K562 (cell line): ENCODE measurements around the gene ATRN. TPM values are rescaled to one million over a fixed set of nuclear protein-coding genes. Genes with fewer than 3 reads are reported as not detected.
A peak's percentile ranks its signal among the peaks of the same experiment; 100 is the strongest.

ENCODE experiments used
- ATAC-seq: fragments of 200-7000 bp; cut with Tn5 transposase; 3 replicates; pipeline ENCODE4 v1.9.1; 2020; ENCODE audit warnings: moderate library complexity
- BruUV-seq: library from RNA; stranded (reverse); fragments of 400-500 nt; replicated peaks from 2 replicates; lab custom pipeline; 2021; lab: Mats Ljungman, UMichigan
- CTCF ChIA-PET: fragments of 300-600 bp; formaldehyde crosslinking; extraction: SDS; loops from one replicate; lab custom pipeline; 2021; ENCODE audit warnings: low intra/inter-chr PET ratio; lab: Yijun Ruan, JAX
- POLR2A ChIA-PET: fragments of 300-600, 350-650 bp; sonication (Branson Sonifier 250); formaldehyde crosslinking; extraction: SDS; loops from one replicate; lab custom pipeline; 2021; ENCODE audit warnings: antibody characterized with exemption, inconsistent platforms; lab: Yijun Ruan, JAX
- DNase-seq, 4 experiments: peaks; one replicate each; pipeline versions ENCODE4 v3.0.0 to v3.0.0-alpha.2; 2011 to 2018; ENCODE audit warnings: low spot score in 3 of 4, mixed read lengths in 3 of 4; ENCODE audit errors: extremely low read depth in 1 of 4
- FAIRE-seq: peaks from 2 replicates; lab custom pipeline; 2011; peaks lifted over from hg19 to GRCh38; lab: Jason Lieb, UNC
- H2AFZ ChIP-seq: 2 replicates; pipeline ENCODE4 v1.6.0; 2011; ENCODE audit warnings: low read depth, low read length, control low read depth, inconsistent platforms
- H3K27ac ChIP-seq: fragments of 200-600 bp; 3 replicates; pipeline ENCODE4 v1.8.0; 2011; ENCODE audit warnings: low read depth, mild to moderate bottlenecking, control low read depth, inconsistent platforms, low read length, moderate library complexity, mixed read lengths; ENCODE audit errors: extremely low read depth
- H3K27me3 ChIP-seq, 2 experiments: fragments of 300-600 bp in 1 of 2; 2 replicates in 1 of 2; 3 replicates in 1 of 2; pipeline versions ENCODE4 v1.6.0 to v1.8.0; 2011; ENCODE audit warnings: inconsistent platforms in 2 of 2, low read length in 2 of 2, mild to moderate bottlenecking in 1 of 2, mixed read lengths in 1 of 2, moderate library complexity in 1 of 2; ENCODE audit not compliant: control insufficient read depth in 2 of 2, insufficient read depth in 2 of 2
- H3K36me3 ChIP-seq: fragments of 300-600 bp; 3 replicates; pipeline ENCODE4 v1.8.0; 2011; ENCODE audit warnings: mild to moderate bottlenecking, low read length, inconsistent platforms; ENCODE audit not compliant: control insufficient read depth, insufficient read depth
- H3K4me1 ChIP-seq, 2 experiments: fragments of 200-600 bp in 1 of 2; replicated peaks in 1 of 2; 2 replicates in 1 of 2; 3 replicates in 1 of 2; pipeline versions ENCODE4 v1.5.1 to v1.8.0; 2011; ENCODE audit warnings: inconsistent platforms in 2 of 2, low read length in 2 of 2, mild to moderate bottlenecking in 1 of 2, mixed read lengths in 1 of 2, moderate library complexity in 1 of 2; ENCODE audit not compliant: control insufficient read depth in 2 of 2, insufficient read depth in 2 of 2
- H3K4me2 ChIP-seq: 2 replicates; pipeline ENCODE4 v1.6.1; 2011; ENCODE audit warnings: low read length, control low read depth, inconsistent platforms, mixed read lengths; ENCODE audit not compliant: insufficient read depth
- H3K4me3 ChIP-seq: fragments of 200-600 bp; sonication (generic), shearing (Covaris generic); 2 replicates; pipeline ENCODE4 v1.5.1; 2016; ENCODE audit warnings: control low read depth, inconsistent platforms
- H3K79me2 ChIP-seq: fragments of 200-600 bp; 3 replicates; pipeline ENCODE4 v1.8.0; 2011; ENCODE audit warnings: low read length, inconsistent platforms; ENCODE audit not compliant: control insufficient read depth, insufficient read depth
- H3K9ac ChIP-seq, 2 experiments: 2 replicates each; pipeline versions ENCODE4 v1.6.0 to v1.6.1; 2011; ENCODE audit warnings: low read depth in 2 of 2, low read length in 2 of 2, control low read depth in 1 of 2, inconsistent platforms in 1 of 2, mild to moderate bottlenecking in 1 of 2, mixed read lengths in 1 of 2; ENCODE audit not compliant: insufficient read depth in 1 of 2
- H3K9me1 ChIP-seq: one replicate; pipeline ENCODE4 v1.6.0; 2011; ENCODE audit warnings: inconsistent platforms, mild to moderate bottlenecking, low read length, moderate library complexity; ENCODE audit not compliant: control insufficient read depth, insufficient read depth
- H3K9me3 ChIP-seq: replicated peaks from 2 replicates; pipeline ENCODE4 v1.5.1; 2011; ENCODE audit warnings: low read depth, low read length, inconsistent platforms; ENCODE audit not compliant: control insufficient read depth, insufficient read depth
- H4K20me1 ChIP-seq: replicated peaks from 2 replicates; pipeline ENCODE4 v1.6.1; 2011; ENCODE audit warnings: low read length, inconsistent platforms, mixed read lengths; ENCODE audit not compliant: control insufficient read depth, insufficient read depth
- BRCA1 ChIP-seq, 2 experiments: fragments of 450-650 bp in 1 of 2; sonication (generic) in 1 of 2; formaldehyde crosslinking in 1 of 2; IDR thresholded peaks; 2 replicates each; pipeline versions ENCODE4 v1.5.0 to v1.6.1; 2017 to 2020; ENCODE audit warnings: mild to moderate bottlenecking in 1 of 2, missing genetic modification reagents in 1 of 2
- BRF1 ChIP-seq: IDR thresholded peaks from 3 replicates; pipeline ENCODE4 v1.6.1; 2011; ENCODE audit warnings: borderline replicate concordance, mild to moderate bottlenecking; ENCODE audit not compliant: insufficient read length; ENCODE audit errors: extremely low read depth
- CTCF ChIP-seq, 3 experiments: IDR thresholded peaks in 2 of 3; conservative IDR thresholded peaks in 1 of 3; 2 replicates each; pipeline ENCODE4 v1.5.1; 2011 to 2012; ENCODE audit warnings: low read length in 3 of 3, mild to moderate bottlenecking in 3 of 3, control low read depth in 2 of 3, improper control_type of control experiment in 1 of 3, inconsistent platforms in 1 of 3, low read depth in 1 of 3, mixed read lengths in 1 of 3, moderate library complexity in 1 of 3; ENCODE audit not compliant: insufficient read depth in 2 of 3
- HMG20A ChIP-seq: fragments of 450-650 bp; formaldehyde crosslinking; conservative IDR thresholded peaks from 2 replicates; pipeline ENCODE4 v1.4.0; 2020; ENCODE audit warnings: mild to moderate bottlenecking, mixed read lengths
- KDM5B ChIP-seq: fragments of 200-600 bp; sonication (generic); IDR thresholded peaks from 2 replicates; pipeline ENCODE4 v1.6.1; 2012; ENCODE audit warnings: low read depth, mild to moderate bottlenecking, moderate library complexity, low read length, control low read depth, inconsistent platforms; ENCODE audit not compliant: insufficient replicate concordance
- KHSRP ChIP-seq: fragments of 450-650 bp; IDR thresholded peaks from 2 replicates; pipeline ENCODE4 v1.6.1; 2017
- MAFK ChIP-seq: IDR thresholded peaks from 2 replicates; pipeline ENCODE4 v1.6.1; 2011; ENCODE audit warnings: low read length, improper control_type of control experiment
- NFE2L1 ChIP-seq: fragments of 450-650 bp; IDR thresholded peaks from 2 replicates; pipeline ENCODE4 v1.6.1; 2016; ENCODE audit warnings: missing genetic modification characterization, low read depth, mild to moderate bottlenecking, missing compliant biosample characterization, moderate library complexity, borderline replicate concordance
- RBM17 ChIP-seq: fragments of 200-400 bp; formaldehyde crosslinking; IDR thresholded peaks from 2 replicates; pipeline ENCODE4 v1.6.1; 2017; ENCODE audit warnings: low read depth, mild to moderate bottlenecking, low read length, borderline replicate concordance
- XRCC3 ChIP-seq: fragments of 450-650 bp; IDR thresholded peaks from 2 replicates; pipeline ENCODE4 v1.6.1; 2017; ENCODE audit warnings: mild to moderate bottlenecking, moderate library complexity
- ZFPM2 ChIP-seq: fragments of 250-450 bp; sonication (Bioruptor Pico); IDR thresholded peaks from 2 replicates; pipeline ENCODE4 v1.5.1; 2022; ENCODE audit warnings: mild to moderate bottlenecking
- ZNF184 ChIP-seq: sonication (generic); formaldehyde crosslinking; IDR thresholded peaks from 2 replicates; pipeline ENCODE4 v1.5.0; 2020; ENCODE audit warnings: missing genetic modification reagents
- ZNF212 ChIP-seq: fragments of 450-650 bp; formaldehyde crosslinking; IDR thresholded peaks from 2 replicates; pipeline ENCODE4 v1.4.0; 2020; ENCODE audit warnings: mild to moderate bottlenecking
- ZNF785 ChIP-seq: fragments of 250-450 bp; sonication (Bioruptor Pico); IDR thresholded peaks from 2 replicates; pipeline ENCODE4 v1.4.0; 2020; ENCODE audit warnings: mild to moderate bottlenecking
- ZSCAN32 ChIP-seq: fragments of 450-650 bp; formaldehyde crosslinking; IDR thresholded peaks from 2 replicates; pipeline ENCODE4 v1.4.0; 2020; ENCODE audit warnings: mild to moderate bottlenecking, moderate library complexity
- WGBS: fragments of 100-300 bp; shearing (Covaris generic); methylation state at CpG from one replicate; pipeline ENCODE4 v1.1.6; 2016; ENCODE audit warnings: low coverage, mixed read lengths; ENCODE audit not compliant: insufficient coverage; ENCODE audit errors: missing lambda C conversion rate; 5-methylcytosine and 5-hydroxymethylcytosine counted together
- in situ Hi-C: fragments of 300-500 bp; cut with MboI; formaldehyde crosslinking; loops from 4 replicates; pipeline ENCODE4 v1.15.0; 2018; ENCODE audit warnings: inconsistent platforms, mixed read lengths
- intact Hi-C: fragments of 100-400 bp; cut with micrococcal nuclease; formaldehyde crosslinking; loops from 2 replicates; pipeline ENCODE4 v1.14.2; 2022
- polyA plus RNA-seq, 8 experiments: library from polyadenylated mRNA; depleted of rRNA in 4 of 8; stranded (reverse) in 5 of 8; unstranded in 3 of 8; fragments of >200 nt; fragmentation: Nextera tagmentation in 2 of 8; fragmentation: Illumina TruSeq in 1 of 8; extraction: Ambion mirVana in 2 of 8; extraction: Trizol in 1 of 8; gene quantifications; 2 replicates each; pipeline versions ENCODE4 v1.2.1 to v1.2.3, GENCODE V29; 2011 to 2014; ENCODE audit warnings: inconsistent platforms in 1 of 8, missing spikeins in 1 of 8
- total RNA-seq, 7 experiments: library from RNA; depleted of rRNA in 6 of 7; stranded (reverse); fragments of >200 nt in 6 of 7; fragmentation: Illumina TruSeq in 2 of 7; extraction: Trizol in 2 of 7; gene quantifications; 2 replicates each; pipeline versions ENCODE4 v1.2.1 to v1.2.3, GENCODE V29; 2011 to 2021; ENCODE audit warnings: low replicate concordance in 1 of 7

The ATRN gene
- total and polyA plus RNA-seq, 9 of the 15 experiments (the other 6 are each of a cell fraction or from before 2014, with no cell fraction given), result 0.69 to 16.5 (median 7.6) TPM

DNA sequence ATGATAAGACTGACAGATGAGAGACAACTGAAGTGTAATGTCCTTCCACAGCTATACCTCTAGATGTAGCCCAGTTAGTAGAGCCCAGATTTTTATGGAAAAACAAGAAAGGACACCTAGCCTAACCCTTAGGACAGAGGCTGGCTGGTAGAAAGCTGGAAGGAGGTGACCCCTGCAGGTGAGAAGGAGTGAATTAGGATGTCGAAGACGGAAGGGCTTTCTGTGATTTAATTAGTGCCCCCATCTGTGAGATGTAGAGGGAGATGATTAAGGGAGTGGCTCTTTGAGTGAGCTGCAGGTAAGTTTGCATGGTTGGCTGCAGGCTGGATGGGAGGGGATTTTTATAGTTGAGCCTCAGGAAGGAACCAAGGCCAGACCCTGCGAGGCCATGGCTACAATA is 109.6 kb downstream of the ATRN start:
- Histone ChIP-seq H2AFZ (no peak overlapping the region), H3K27ac (no peak overlapping the region), H4K20me1 (no peaks in the 10 kb centered on the region), H3K9me1 (peaks cover 2% of the 10 kb centered on the region), H3K4me1 (no peaks in the 10 kb centered on the region), H3K79me2 (no peaks in the 10 kb centered on the region), H3K27me3 (no peaks in the 10 kb centered on the region), H3K36me3 (peaks cover 28% of the 10 kb centered on the region; the same call in 2 of the 3 replicates), H3K4me2 (no peak overlapping the region), H3K9me3 (no peaks in the 10 kb centered on the region), H3K9ac (no peak overlapping the region), H3K4me3 (no peak overlapping the region)
- ChIA-PET CTCF (no interaction called here), POLR2A (interaction anchor here (0.7 kb wide), 1 partner anchor 422 kb away, joined by 5 read pairs; no protein-coding TSS in a partner anchor)
- no peak for DNase-seq
- no peak for FAIRE-seq
- 90% methylated on average over 3 of the region's 3 CpGs for WGBS
- BruUV-seq, result no TSS peak
- ATAC-seq, result no peak
- in situ Hi-C loops, result no loop called here
- intact Hi-C loops, result no loop called here
- TF ChIP-seq MAFK (no peak), CTCF (IDR thresholded peaks at IDR 0.05 in 2 of 3, conservative IDR thresholded peaks at IDR 0.05 in 1 of 3; ENCODE audit: insufficient read depth in 2 of 3, low read depth in 1 of 3, low read length in 3 of 3) (0 out of 6 replicates have a peak, but pooled peaks of 1 of the 3 experiments have one; percentile 9), HMG20A (CRISPR knock-in tag) (no peak)

GRCh38 chr20:3583765-3584164 is 112.9 kb downstream of the ATRN start:
- Histone ChIP-seq H3K4me3 (no peak overlapping the region), H3K4me1 (no peaks in the 10 kb centered on the region), H4K20me1 (no peaks in the 10 kb centered on the region), H2AFZ (no peak overlapping the region), H3K36me3 (peaks cover 23% of the 10 kb centered on the region; the same call in 2 of the 3 replicates), H3K9me3 (no peaks in the 10 kb centered on the region), H3K4me2 (no peak overlapping the region), H3K79me2 (no peaks in the 10 kb centered on the region), H3K27ac (no peak overlapping the region), H3K27me3 (no peaks in the 10 kb centered on the region), H3K9me1 (peaks cover 2% of the 10 kb centered on the region), H3K9ac (no peak overlapping the region)
- ChIA-PET POLR2A (no interaction called here), CTCF (no interaction called here)
- DNase-seq (no peak), ATAC-seq (no peak), FAIRE-seq (no peak)
- intact Hi-C loops, result no loop called here
- no TSS peak for BruUV-seq
- in situ Hi-C loops, result no loop called here
- 78% methylated on average over 6 of the region's 7 CpGs for WGBS
- TF ChIP-seq ZNF212, result no peak
- no peak for TF ChIP-seq ZFPM2 (CRISPR knock-in tag)
- TF ChIP-seq BRCA1 (IDR thresholded peaks at IDR 0.05), result no peak
- no peak for TF ChIP-seq BRCA1 (CRISPR knock-in tag; IDR thresholded peaks at IDR 0.05)
- no peak for TF ChIP-seq ZNF184 (CRISPR knock-in tag)
- TF ChIP-seq KHSRP, result no peak
- TF ChIP-seq NFE2L1 (tag), result no peak
- no peak for TF ChIP-seq KDM5B
- no peak for TF ChIP-seq XRCC3
- no peak for TF ChIP-seq BRF1
- TF ChIP-seq ZSCAN32 (CRISPR knock-in tag), result no peak
- TF ChIP-seq ZNF785 (CRISPR knock-in tag), result no peak
- no peak for TF ChIP-seq RBM17
